WTC11 (cell line): ENCODE measurements around the gene SSH2. TPM values are rescaled to one million over a fixed set of nuclear protein-coding genes. Genes with fewer than 3 reads are reported as not detected.

ENCODE experiments used
- ATAC-seq: fragments of 200-7000 bp; cut with Tn5 transposase; 2 replicates; pipeline ENCODE4 v1.10.0; 2021; ENCODE audit warnings: mild to moderate bottlenecking, moderate library complexity
- CTCF ChIA-PET: fragments of 300-600 bp; sonication (Branson Sonifier 250); formaldehyde crosslinking; loops from one replicate; lab custom pipeline; 2021; ENCODE audit warnings: antibody characterized with exemption; lab: Charles Lee
- POLR2A ChIA-PET: fragments of 350-600 bp; sonication (Branson Sonifier 250); formaldehyde crosslinking; loops from one replicate; lab custom pipeline; 2021; ENCODE audit warnings: antibody characterized with exemption; lab: Charles Lee
- DNase-seq: peaks from one replicate; pipeline ENCODE4 v3.0.0; 2021; ENCODE audit warnings: low spot score
- H3K27ac Mint-ChIP-seq: 2 replicates; pipeline ENCODE4 v1.8.0; 2021; ENCODE audit warnings: mixed read lengths
- H3K27me3 Mint-ChIP-seq: 2 replicates; pipeline ENCODE4 v1.8.0; 2021; ENCODE audit warnings: low read depth, mild to moderate bottlenecking, moderate library complexity, mixed read lengths
- H3K36me3 Mint-ChIP-seq: 2 replicates; pipeline ENCODE4 v1.8.0; 2021; ENCODE audit warnings: mixed read lengths
- H3K4me1 Mint-ChIP-seq: 2 replicates; pipeline ENCODE4 v1.8.0; 2022; ENCODE audit warnings: mixed read lengths
- H3K4me3 Mint-ChIP-seq: 2 replicates; pipeline ENCODE4 v1.8.0; 2021; ENCODE audit warnings: mild to moderate bottlenecking, moderate library complexity, mixed read lengths
- H3K9me3 Mint-ChIP-seq: 2 replicates; pipeline ENCODE4 v1.8.0; 2021; ENCODE audit warnings: mixed read lengths
- AFF4 ChIP-seq: sonication (generic); formaldehyde crosslinking; IDR thresholded peaks from 2 replicates; pipeline ENCODE4 v1.8.1; 2023; ENCODE audit warnings: mild to moderate bottlenecking, missing genetic modification reagents, borderline replicate concordance
- CBFB ChIP-seq: sonication (generic); formaldehyde crosslinking; IDR thresholded peaks from 2 replicates; pipeline ENCODE4 v1.8.1; 2022; ENCODE audit warnings: mild to moderate bottlenecking, low read depth, missing genetic modification reagents
- E2F4 ChIP-seq: sonication (generic); formaldehyde crosslinking; IDR thresholded peaks from 2 replicates; pipeline ENCODE4 v1.8.1; 2022; ENCODE audit warnings: low read depth, mild to moderate bottlenecking, moderate library complexity, missing genetic modification reagents, borderline replicate concordance
- GABPB1 ChIP-seq: sonication (generic); formaldehyde crosslinking; IDR thresholded peaks from 2 replicates; pipeline ENCODE4 v1.8.1; 2023; ENCODE audit warnings: mild to moderate bottlenecking, missing genetic modification reagents
- GRHL2 ChIP-seq: fragments of 250-450 bp; sonication (Bioruptor Pico); IDR thresholded peaks from 2 replicates; pipeline ENCODE4 v1.8.0; 2022; ENCODE audit warnings: mild to moderate bottlenecking, moderate library complexity; ENCODE audit not compliant: insufficient replicate concordance, severe bottlenecking
- HMGXB4 ChIP-seq: sonication (generic); formaldehyde crosslinking; IDR thresholded peaks from 2 replicates; pipeline ENCODE4 v1.8.1; 2023; ENCODE audit warnings: mild to moderate bottlenecking, moderate library complexity, missing genetic modification reagents
- MXD4 ChIP-seq: fragments of 250-450 bp; sonication (Bioruptor Pico); IDR thresholded peaks from 2 replicates; pipeline ENCODE4 v1.8.0; 2021; ENCODE audit warnings: mild to moderate bottlenecking, moderate library complexity, borderline replicate concordance
- USF1 ChIP-seq: sonication (generic); formaldehyde crosslinking; IDR thresholded peaks from 2 replicates; pipeline ENCODE4 v1.8.0; 2022; ENCODE audit warnings: mild to moderate bottlenecking, missing genetic modification reagents
- ZBTB43 ChIP-seq: sonication (generic); formaldehyde crosslinking; IDR thresholded peaks from 2 replicates; pipeline ENCODE4 v1.8.1; 2023; ENCODE audit warnings: mild to moderate bottlenecking, missing genetic modification reagents
- ZNF219 ChIP-seq: sonication (generic); formaldehyde crosslinking; IDR thresholded peaks from 2 replicates; pipeline ENCODE4 v1.8.0; 2023; ENCODE audit warnings: missing genetic modification reagents, mild to moderate bottlenecking, borderline replicate concordance
- ZNF671 ChIP-seq: fragments of 250-450 bp; sonication (Bioruptor Pico); IDR thresholded peaks from 2 replicates; pipeline ENCODE4 v1.8.0; 2021; ENCODE audit warnings: mild to moderate bottlenecking
- total RNA-seq: library from RNA; stranded (reverse); gene quantifications from 3 replicates; pipeline ENCODE4 v1.2.3, GENCODE V29; 2021

The SSH2 gene
- total RNA-seq, 1 experiment from 2014 or later, result 14.3 TPM

GRCh38 chr17:29836643-29837042, 93.4 kb downstream of the SSH2 start:
- POLR2A ChIA-PET, result no interaction called here
- Mint-ChIP-seq H3K4me3 (no peak overlapping the region), H3K36me3 (no peaks in the 10 kb centered on the region), H3K4me1 (peaks cover 15% of the 10 kb centered on the region), H3K27ac (no peak overlapping the region), H3K9me3 (peaks cover 7% of the 10 kb centered on the region; the same call in 1 of the 2 replicates), H3K27me3 (no peaks in the 10 kb centered on the region)
- CTCF ChIA-PET, result interaction anchor here (0.6 kb wide), 1 partner anchor 259 kb away, joined by 3 read pairs; no protein-coding TSS in a partner anchor
- ATAC-seq (no peak), DNase-seq (no peak)
- TF ChIP-seq ZNF671 (CRISPR knock-in tag) (no peak), AFF4 (CRISPR knock-in tag) (no peak), MXD4 (CRISPR knock-in tag) (no peak), ZNF219 (CRISPR knock-in tag) (no peak)

GRCh38 chr17:29835435-29836351, 94.3 kb downstream of the SSH2 start:
- no peaks in the 10 kb centered on the region for H3K27me3 Mint-ChIP-seq
- H3K4me3 Mint-ChIP-seq, result no peak overlapping the region
- no peak for TF ChIP-seq GABPB1 (CRISPR knock-in tag)
- no peak for TF ChIP-seq GRHL2
- no peak for TF ChIP-seq HMGXB4
- TF ChIP-seq ZNF219 (CRISPR knock-in tag), result no peak
- no peak for TF ChIP-seq E2F4 (CRISPR knock-in tag)
- DNase-seq (no peak), ATAC-seq (peak; percentile 71)
- peak overlapping the region; percentile 90; the same call in 1 of the 2 replicates for H3K27ac Mint-ChIP-seq
- no peaks in the 10 kb centered on the region for H3K36me3 Mint-ChIP-seq
- H3K4me1 Mint-ChIP-seq, result peaks cover 15% of the 10 kb centered on the region
- H3K9me3 Mint-ChIP-seq, result peaks cover 7% of the 10 kb centered on the region; the same call in 1 of the 2 replicates
- ChIA-PET POLR2A (no interaction called here), CTCF (interaction anchor here (0.8 to 1.4 kb wide), 3 partner anchors 28 to 505 kb away, joined by 3 to 4 read pairs (median 4); no protein-coding TSS in a partner anchor)

- Mint-ChIP-seq H3K36me3 (no peaks in the 10 kb centered on the region), H3K4me3 (no peak overlapping the region), H3K27ac (no peak overlapping the region), H3K27me3 (no peaks in the 10 kb centered on the region), H3K4me1 (peaks cover 20% of the 10 kb centered on the region), H3K9me3 (peaks cover 7% of the 10 kb centered on the region; the same call in 1 of the 2 replicates)
- DNase-seq, result no peak
- ATAC-seq, result no peak
- TF ChIP-seq ZBTB43 (CRISPR knock-in tag), result no peak
- TF ChIP-seq USF1 (CRISPR knock-in tag), result no peak
- TF ChIP-seq CBFB, result no peak
- ChIA-PET POLR2A (no interaction called here), CTCF (no interaction called here)
Observed at GRCh38 chr17:29833801-29834200, 96.2 kb downstream of the SSH2 start.
